ENCODE data around the gene IL1F10.

IL1F10 gene, protein sequence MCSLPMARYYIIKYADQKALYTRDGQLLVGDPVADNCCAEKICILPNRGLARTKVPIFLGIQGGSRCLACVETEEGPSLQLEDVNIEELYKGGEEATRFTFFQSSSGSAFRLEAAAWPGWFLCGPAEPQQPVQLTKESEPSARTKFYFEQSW

DNA sequence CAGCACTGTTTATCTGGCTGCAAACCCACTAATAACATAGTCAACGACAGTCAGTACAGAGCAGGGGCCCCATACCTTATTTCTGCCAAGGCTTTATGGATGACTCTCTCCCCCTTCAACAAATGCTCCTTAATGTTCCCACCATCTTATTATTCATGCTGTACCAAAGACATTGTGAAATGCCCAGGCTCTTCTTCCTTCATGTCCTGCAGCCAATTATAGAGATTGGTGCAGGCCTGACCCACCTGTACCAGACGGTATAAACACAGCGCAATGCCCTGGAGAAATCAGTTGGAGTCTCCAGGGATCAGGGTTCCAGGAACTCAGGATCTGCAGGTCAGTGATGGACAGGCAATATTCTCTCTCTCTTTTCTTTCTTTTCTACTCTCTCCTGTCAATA, at the start of gene IL1F10:
Gene IL1F10 (plus strand): TSS at position 290 of the 400 bp plus-strand sequence. CDS start 4,769 bp downstream, outside the sequence.
- peaks cover 8% of the 10 kb centered on the region; the same call in 1 of the 2 replicates for H3K9me3 ChIP-seq (ENCODE audit: insufficient read depth, low read depth, low read length)
- H3K4me3 ChIP-seq (ENCODE audit: low read length) = no peak within 1 kb of the TSS
- H3K36me3 ChIP-seq (ENCODE audit: insufficient read depth, low read depth, low read length) = no peaks in the 10 kb centered on the region
- peaks cover 5% of the 10 kb centered on the region; the same call in 1 of the 2 replicates for H3K27me3 ChIP-seq (ENCODE audit: insufficient read depth, low read length)
- no peak within 1 kb of the TSS for H3K27ac ChIP-seq (ENCODE audit: low read length)
- H3K4me1 ChIP-seq (ENCODE audit: insufficient read depth, low read length) = no peaks in the 10 kb centered on the region
- no peak within 1 kb of the TSS for H3K9ac ChIP-seq (ENCODE audit: low read depth, low read length)

DNA sequence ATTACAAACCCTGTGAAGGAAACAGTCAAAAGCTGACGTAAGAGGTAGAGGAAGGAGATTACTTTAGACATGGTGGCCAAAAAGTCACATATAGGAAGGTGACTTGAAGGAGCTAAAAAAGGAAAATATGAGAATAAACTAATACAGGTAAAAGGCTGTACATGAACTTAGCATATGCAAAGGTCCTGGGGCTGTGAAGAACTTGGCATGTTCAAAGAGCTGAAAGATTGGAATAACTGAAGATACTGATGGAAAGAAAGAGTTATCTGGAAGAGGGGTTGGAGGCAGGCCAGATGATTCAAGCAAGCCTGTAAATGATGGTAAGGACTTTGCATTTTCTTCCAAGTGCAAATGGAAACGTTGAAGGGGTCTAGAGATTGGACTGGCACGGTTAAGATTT, 49.3 kb upstream of the IL1F10 start:
- no peaks in the 10 kb centered on the region for H3K27me3 ChIP-seq (ENCODE audit: insufficient read depth, low read length)

DNA sequence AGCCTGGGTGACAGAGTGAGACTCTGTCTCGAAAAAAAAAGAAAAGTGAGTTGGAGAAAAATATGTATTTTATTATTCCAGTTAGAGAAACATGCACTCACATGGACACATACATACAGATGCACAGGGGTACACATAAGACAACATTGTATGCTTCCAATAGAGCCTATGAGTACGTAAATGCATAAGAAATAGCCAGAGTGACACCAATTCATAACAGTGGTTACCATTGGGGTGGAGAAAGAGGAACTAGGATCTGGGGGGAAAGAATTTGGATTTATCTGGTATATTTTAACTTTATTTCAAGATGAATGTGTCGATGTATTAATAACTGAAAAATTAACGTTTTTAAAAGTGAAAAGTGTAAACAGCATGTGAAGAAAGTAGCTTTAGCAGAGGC, 46.5 kb upstream of the IL1F10 start:
- no peaks in the 10 kb centered on the region for H3K36me3 ChIP-seq (ENCODE audit: insufficient read depth, low read depth, low read length)

More for the DNA sequence above, 49.3 kb upstream of the IL1F10 start:
- Histone ChIP-seq H3K9ac (ENCODE audit: low read depth, low read length) (no peak overlapping the region), H3K36me3 (ENCODE audit: insufficient read depth, low read depth, low read length) (no peaks in the 10 kb centered on the region), H3K4me3 (ENCODE audit: low read length) (no peak overlapping the region), H3K9me3 (ENCODE audit: insufficient read depth, low read depth, low read length) (peaks cover 9% of the 10 kb centered on the region), H3K4me1 (ENCODE audit: insufficient read depth, low read length) (no peaks in the 10 kb centered on the region), H3K27ac (ENCODE audit: low read length) (no peak overlapping the region)

DNA sequence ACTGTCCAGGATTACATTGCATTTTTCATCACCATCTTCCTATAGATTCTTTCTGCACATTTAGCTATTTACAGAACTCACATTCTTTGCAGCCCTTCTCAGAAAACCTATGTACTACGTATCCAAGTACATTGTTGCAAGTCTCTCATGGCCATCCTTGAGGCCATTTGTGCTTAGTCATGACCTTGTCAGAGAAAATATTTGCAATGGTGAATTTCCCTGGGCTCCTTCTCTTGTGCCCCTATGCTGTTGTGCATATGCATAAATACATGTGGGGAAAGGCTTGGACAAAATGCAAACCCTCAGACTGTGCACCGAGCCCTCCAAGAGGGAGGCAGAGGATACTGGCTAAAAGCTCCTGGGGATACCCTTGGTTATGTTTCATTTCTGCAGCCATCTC, 43.0 kb upstream of the IL1F10 start:
- Histone ChIP-seq H3K4me1 (ENCODE audit: insufficient read depth, low read length) (0 out of 2 replicates have a peak, but pooled peaks cover 5% of the 10 kb centered on the region), H3K9ac (ENCODE audit: low read depth, low read length) (no peak overlapping the region), H3K36me3 (ENCODE audit: insufficient read depth, low read depth, low read length) (no peaks in the 10 kb centered on the region), H3K4me3 (ENCODE audit: low read length) (no peak overlapping the region), H3K9me3 (ENCODE audit: insufficient read depth, low read depth, low read length) (no peaks in the 10 kb centered on the region; the same call in 1 of the 2 replicates), H3K27ac (ENCODE audit: low read length) (no peak overlapping the region), H3K27me3 (ENCODE audit: insufficient read depth, low read length) (no peaks in the 10 kb centered on the region; the same call in 1 of the 2 replicates)

More for the DNA sequence above, 46.5 kb upstream of the IL1F10 start:
- Histone ChIP-seq H3K27me3 (ENCODE audit: insufficient read depth, low read length) (no peaks in the 10 kb centered on the region; the same call in 1 of the 2 replicates), H3K9me3 (ENCODE audit: insufficient read depth, low read depth, low read length) (peaks cover 9% of the 10 kb centered on the region), H3K4me1 (ENCODE audit: insufficient read depth, low read length) (no peaks in the 10 kb centered on the region), H3K27ac (ENCODE audit: low read length) (no peak overlapping the region), H3K4me3 (ENCODE audit: low read length) (no peak overlapping the region), H3K9ac (ENCODE audit: low read depth, low read length) (no peak overlapping the region)

DNA sequence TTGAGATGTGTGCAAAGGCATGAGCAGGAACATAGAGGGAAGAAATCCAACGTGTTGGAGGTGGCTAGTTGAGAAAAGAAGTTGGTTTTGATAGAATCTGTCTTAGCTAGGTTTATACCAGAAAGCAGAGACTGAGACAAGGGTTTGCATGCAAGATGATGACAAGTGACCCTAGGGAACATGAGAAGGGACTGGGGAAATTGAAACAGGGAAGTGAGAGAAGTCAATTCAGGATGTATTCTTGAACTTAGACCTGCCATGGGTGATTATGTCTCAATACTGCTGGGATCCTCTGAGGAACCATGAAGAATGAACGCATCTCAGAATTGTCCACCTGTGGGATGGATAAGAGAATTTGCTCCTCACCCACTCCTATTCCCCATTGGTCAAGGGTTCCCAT, 42.0 kb upstream of the IL1F10 start:
- no peak overlapping the region for H3K27ac ChIP-seq (ENCODE audit: low read length)
- H3K9ac ChIP-seq (ENCODE audit: low read depth, low read length) = no peak overlapping the region
- no peaks in the 10 kb centered on the region for H3K36me3 ChIP-seq (ENCODE audit: insufficient read depth, low read depth, low read length)
- H3K9me3 ChIP-seq (ENCODE audit: insufficient read depth, low read depth, low read length) = no peaks in the 10 kb centered on the region
- 0 out of 2 replicates have a peak, but pooled peaks cover 5% of the 10 kb centered on the region for H3K4me1 ChIP-seq (ENCODE audit: insufficient read depth, low read length)
- H3K4me3 ChIP-seq (ENCODE audit: low read length) = no peak overlapping the region
- H3K27me3 ChIP-seq (ENCODE audit: insufficient read depth, low read length) = no peaks in the 10 kb centered on the region; the same call in 1 of the 2 replicates

DNA sequence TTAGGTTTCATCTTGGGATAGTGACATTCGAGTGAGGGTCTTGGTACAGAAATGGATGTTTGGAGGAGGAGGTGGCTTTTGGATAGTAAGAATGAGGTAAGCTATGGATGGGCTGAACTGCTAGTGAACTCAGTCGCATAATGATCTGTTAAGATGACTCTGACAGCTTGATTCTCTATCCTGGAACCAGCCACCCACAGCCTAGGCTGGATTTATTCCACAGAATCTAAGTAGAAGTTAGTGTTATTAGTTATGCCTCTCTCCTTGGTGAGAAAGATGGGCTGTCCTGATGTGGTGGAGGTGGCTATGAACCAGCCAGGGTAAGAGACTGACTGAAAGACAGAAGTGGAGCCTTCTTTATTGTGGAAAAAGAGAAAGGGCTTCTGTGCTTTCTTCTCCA, 40.1 kb upstream of the IL1F10 start:
- no peaks in the 10 kb centered on the region; the same call in 1 of the 2 replicates for H3K27me3 ChIP-seq (ENCODE audit: insufficient read depth, low read length)
- no peak overlapping the region for H3K27ac ChIP-seq (ENCODE audit: low read length)
- H3K9me3 ChIP-seq (ENCODE audit: insufficient read depth, low read depth, low read length) = no peaks in the 10 kb centered on the region
- 0 out of 2 replicates have a peak, but pooled peaks cover 5% of the 10 kb centered on the region for H3K4me1 ChIP-seq (ENCODE audit: insufficient read depth, low read length)
- H3K36me3 ChIP-seq (ENCODE audit: insufficient read depth, low read depth, low read length) = no peaks in the 10 kb centered on the region
- H3K9ac ChIP-seq (ENCODE audit: low read depth, low read length) = no peak overlapping the region
- no peak overlapping the region for H3K4me3 ChIP-seq (ENCODE audit: low read length)

DNA sequence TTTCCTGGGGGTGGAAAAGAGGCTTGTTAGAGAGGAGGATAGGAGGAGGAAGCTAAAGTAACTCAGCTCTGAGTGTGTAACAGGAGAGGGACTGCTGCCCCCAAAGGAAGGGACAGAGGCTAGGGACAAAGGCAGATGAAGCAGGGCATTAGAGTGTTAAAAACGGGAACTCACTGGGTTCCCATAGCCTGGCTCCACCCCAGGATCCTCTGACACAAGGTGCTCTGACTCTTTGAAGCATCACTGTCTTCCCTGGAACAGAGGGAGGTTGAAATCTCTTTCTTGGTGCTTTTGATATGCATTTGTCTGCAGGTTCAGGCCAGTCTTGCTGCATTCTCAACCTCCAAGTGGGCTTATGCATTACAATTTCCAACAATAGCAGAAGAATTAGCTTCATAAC, 39.7 kb upstream of the IL1F10 start:
- Histone ChIP-seq H3K36me3 (ENCODE audit: insufficient read depth, low read depth, low read length) (no peaks in the 10 kb centered on the region), H3K4me1 (ENCODE audit: insufficient read depth, low read length) (0 out of 2 replicates have a peak, but pooled peaks cover 5% of the 10 kb centered on the region), H3K27me3 (ENCODE audit: insufficient read depth, low read length) (no peaks in the 10 kb centered on the region; the same call in 1 of the 2 replicates), H3K9ac (ENCODE audit: low read depth, low read length) (no peak overlapping the region), H3K4me3 (ENCODE audit: low read length) (no peak overlapping the region), H3K9me3 (ENCODE audit: insufficient read depth, low read depth, low read length) (no peaks in the 10 kb centered on the region), H3K27ac (ENCODE audit: low read length) (no peak overlapping the region)

DNA sequence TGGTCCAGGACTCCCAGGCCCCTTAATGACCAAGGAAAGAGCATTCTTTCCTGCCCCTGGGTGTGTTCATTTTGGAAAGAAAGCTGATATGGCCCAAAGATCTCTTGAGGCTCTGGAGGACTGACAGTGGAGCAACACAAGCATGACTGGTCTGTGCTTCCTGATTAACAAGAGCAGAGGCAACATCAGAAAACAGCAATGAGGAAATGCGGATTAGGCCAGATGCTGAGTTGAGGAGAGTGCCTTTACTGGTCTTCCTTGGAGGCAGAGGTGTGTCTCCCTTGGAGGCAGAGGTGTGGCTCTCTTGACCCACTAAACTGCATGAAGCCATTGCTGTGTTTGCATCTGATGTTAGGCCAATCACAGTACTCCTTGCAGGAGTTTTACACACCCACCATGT, 35.0 kb upstream of the IL1F10 start:
- Histone ChIP-seq H3K9ac (ENCODE audit: low read depth, low read length) (no peak overlapping the region), H3K4me1 (ENCODE audit: insufficient read depth, low read length) (0 out of 2 replicates have a peak, but pooled peaks cover 2% of the 10 kb centered on the region), H3K4me3 (ENCODE audit: low read length) (no peak overlapping the region), H3K27me3 (ENCODE audit: insufficient read depth, low read length) (no peaks in the 10 kb centered on the region), H3K36me3 (ENCODE audit: insufficient read depth, low read depth, low read length) (no peaks in the 10 kb centered on the region), H3K27ac (ENCODE audit: low read length) (no peak overlapping the region), H3K9me3 (ENCODE audit: insufficient read depth, low read depth, low read length) (no peaks in the 10 kb centered on the region)

DNA sequence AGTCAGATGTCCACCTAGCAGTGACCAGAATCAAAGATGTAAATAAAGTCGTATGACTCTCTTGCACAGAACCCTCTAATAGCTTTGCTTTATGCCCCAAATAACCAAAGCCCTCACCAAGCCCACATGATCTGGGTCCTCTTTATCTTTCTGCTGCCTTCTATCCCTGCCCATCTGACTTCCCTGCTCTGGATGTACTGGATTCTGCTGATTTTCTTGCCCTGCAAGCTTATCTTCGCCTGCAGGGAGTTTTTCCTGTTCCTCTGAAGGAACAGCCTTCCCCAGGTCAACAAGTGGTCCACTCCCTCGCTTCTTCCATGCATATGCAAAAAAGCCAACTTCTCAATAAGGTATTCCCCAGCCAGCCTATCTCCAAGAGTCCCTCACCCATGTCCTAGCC, 33.8 kb upstream of the IL1F10 start:
- no peaks in the 10 kb centered on the region for H3K36me3 ChIP-seq (ENCODE audit: insufficient read depth, low read depth, low read length)
- no peak overlapping the region for H3K27ac ChIP-seq (ENCODE audit: low read length)
- H3K9me3 ChIP-seq (ENCODE audit: insufficient read depth, low read depth, low read length) = no peaks in the 10 kb centered on the region; the same call in 1 of the 2 replicates
- H3K4me3 ChIP-seq (ENCODE audit: low read length) = no peak overlapping the region
- H3K4me1 ChIP-seq (ENCODE audit: insufficient read depth, low read length) = no peaks in the 10 kb centered on the region
- no peak overlapping the region for H3K9ac ChIP-seq (ENCODE audit: low read depth, low read length)
- no peaks in the 10 kb centered on the region for H3K27me3 ChIP-seq (ENCODE audit: insufficient read depth, low read length)

DNA sequence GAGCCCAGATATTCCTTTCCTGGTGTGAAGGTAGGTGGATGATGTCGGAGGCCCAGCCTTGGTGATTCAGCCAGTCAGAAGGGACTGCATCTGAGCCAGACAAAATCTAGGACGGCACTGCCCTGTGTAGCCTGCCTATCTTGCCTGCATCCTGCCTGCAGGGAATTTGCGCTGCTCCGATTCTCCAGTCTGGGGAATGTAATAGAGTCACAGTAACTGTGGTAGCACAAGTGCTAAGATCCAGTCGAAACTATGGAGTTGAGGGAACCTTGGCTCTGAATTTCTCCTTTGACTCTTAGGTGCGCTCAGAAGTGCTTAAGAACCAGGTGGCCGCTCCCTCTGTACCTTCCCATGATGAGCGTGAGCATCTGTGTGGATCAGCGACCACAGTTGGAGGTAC, 31.0 kb upstream of the IL1F10 start:
- Histone ChIP-seq H3K4me1 (ENCODE audit: insufficient read depth, low read length) (no peaks in the 10 kb centered on the region), H3K4me3 (ENCODE audit: low read length) (no peak overlapping the region), H3K36me3 (ENCODE audit: insufficient read depth, low read depth, low read length) (no peaks in the 10 kb centered on the region), H3K9me3 (ENCODE audit: insufficient read depth, low read depth, low read length) (no peaks in the 10 kb centered on the region; the same call in 1 of the 2 replicates), H3K9ac (ENCODE audit: low read depth, low read length) (no peak overlapping the region), H3K27ac (ENCODE audit: low read length) (no peak overlapping the region), H3K27me3 (ENCODE audit: insufficient read depth, low read length) (no peaks in the 10 kb centered on the region)

DNA sequence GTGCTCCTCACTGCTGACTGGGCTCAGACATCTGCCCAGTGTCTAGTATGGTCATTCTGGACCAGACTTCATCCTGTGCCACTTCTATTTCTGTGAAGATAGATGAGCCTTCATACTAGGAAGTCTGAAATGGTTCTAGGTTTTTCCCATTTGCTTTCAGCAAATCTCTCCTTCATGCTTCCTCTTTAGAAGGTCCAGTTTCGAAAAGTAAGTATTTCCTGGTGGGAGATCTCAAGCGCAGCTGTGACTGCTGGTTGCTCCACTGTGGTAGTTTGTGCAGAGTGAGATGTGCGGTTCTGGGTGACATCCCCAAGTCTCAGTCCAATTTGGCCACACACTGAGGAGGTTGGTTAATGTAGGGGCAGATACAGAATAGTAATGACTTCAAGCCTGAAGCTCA, 29.5 kb upstream of the IL1F10 start:
- H3K36me3 ChIP-seq (ENCODE audit: insufficient read depth, low read depth, low read length) = no peaks in the 10 kb centered on the region
- H3K9me3 ChIP-seq (ENCODE audit: insufficient read depth, low read depth, low read length) = no peaks in the 10 kb centered on the region; the same call in 1 of the 2 replicates
- H3K27me3 ChIP-seq (ENCODE audit: insufficient read depth, low read length) = no peaks in the 10 kb centered on the region
- no peak overlapping the region for H3K9ac ChIP-seq (ENCODE audit: low read depth, low read length)
- H3K4me1 ChIP-seq (ENCODE audit: insufficient read depth, low read length) = no peaks in the 10 kb centered on the region
- H3K27ac ChIP-seq (ENCODE audit: low read length) = no peak overlapping the region
- no peak overlapping the region for H3K4me3 ChIP-seq (ENCODE audit: low read length)

DNA sequence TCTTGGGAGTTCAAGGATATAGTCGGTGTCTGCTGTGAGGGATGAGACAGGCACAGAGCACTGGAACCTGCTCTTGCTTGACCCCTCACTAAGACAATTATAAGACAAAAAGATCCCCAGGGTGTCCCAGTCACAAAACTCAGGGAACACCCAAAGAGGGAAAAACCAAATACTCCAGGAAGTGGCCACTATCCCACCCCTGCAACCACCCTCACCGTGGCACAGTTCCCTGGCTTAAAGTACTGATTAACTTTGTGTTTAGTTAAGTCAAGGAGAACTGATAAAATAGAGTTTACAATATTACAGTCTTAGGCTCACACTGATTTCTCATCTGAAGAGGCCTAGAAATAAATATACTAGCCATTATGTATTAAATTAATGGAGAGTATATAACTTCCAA, 28.6 kb upstream of the IL1F10 start:
- Histone ChIP-seq H3K27me3 (ENCODE audit: insufficient read depth, low read length) (no peaks in the 10 kb centered on the region), H3K36me3 (ENCODE audit: insufficient read depth, low read depth, low read length) (no peaks in the 10 kb centered on the region), H3K4me3 (ENCODE audit: low read length) (no peak overlapping the region), H3K9me3 (ENCODE audit: insufficient read depth, low read depth, low read length) (no peaks in the 10 kb centered on the region; the same call in 1 of the 2 replicates), H3K27ac (ENCODE audit: low read length) (no peak overlapping the region), H3K4me1 (ENCODE audit: insufficient read depth, low read length) (no peaks in the 10 kb centered on the region), H3K9ac (ENCODE audit: low read depth, low read length) (no peak overlapping the region)
